SK-N-SH (cell line): ENCODE results near the gene PTGR3. TPM values are rescaled to one million over a fixed set of nuclear protein-coding genes. Genes with fewer than 3 reads are reported as not detected.

Experiments
- CTCF ChIA-PET: fragments of 300-600, 350-600 bp; formaldehyde crosslinking; extraction: SDS; loops from one replicate; lab custom pipeline; 2021; lab: Yijun Ruan, JAX
- POLR2A ChIA-PET: fragments of 350-600 bp; sonication (Branson Sonifier 250); formaldehyde crosslinking; extraction: SDS; loops from one replicate; lab custom pipeline; 2020; ENCODE audit warnings: antibody characterized with exemption, inconsistent platforms; lab: Yijun Ruan, JAX
- DNase-seq: peaks from one replicate; pipeline ENCODE4 v3.0.0; 2012
- H2AFZ ChIP-seq: fragments of 200-600 bp; sonication (generic); 2 replicates; pipeline ENCODE4 v1.8.1; 2016; ENCODE audit warnings: antibody characterized with exemption, mild to moderate bottlenecking, low read depth
- H3F3A ChIP-seq: fragments of 200-600 bp; sonication (generic); replicated peaks from 2 replicates; pipeline ENCODE3; 2016; ENCODE audit warnings: antibody characterized with exemption, mild to moderate bottlenecking; ENCODE audit not compliant: insufficient read depth
- H3K27ac ChIP-seq, 2 experiments: fragments of 200-500 bp in 1 of 2; fragments of 200-600 bp in 1 of 2; sonication (Bioruptor generic) in 1 of 2; sonication (generic), shearing (Covaris generic) in 1 of 2; 2 replicates each; pipeline versions ENCODE4 v1.5.1 to v1.6.1; 2014 to 2016; ENCODE audit warnings: low read depth in 2 of 2, inconsistent platforms in 1 of 2, low read length in 1 of 2, mild to moderate bottlenecking in 1 of 2, mixed read lengths in 1 of 2
- H3K27me3 ChIP-seq: fragments of 200-600 bp; sonication (generic), shearing (Covaris generic); 2 replicates; pipeline ENCODE4 v1.6.1; 2016; ENCODE audit warnings: mixed run types; ENCODE audit not compliant: insufficient read depth
- H3K36me3 ChIP-seq, 2 experiments: fragments of 200-500 bp in 1 of 2; fragments of 200-600 bp in 1 of 2; sonication (Bioruptor generic) in 1 of 2; sonication (generic) in 1 of 2; replicated peaks in 1 of 2; 2 replicates each; pipeline versions ENCODE3 to v1.5.1; 2014 to 2016; ENCODE audit warnings: low read length in 1 of 2, mild to moderate bottlenecking in 1 of 2; ENCODE audit not compliant: insufficient read depth in 2 of 2, control insufficient read depth in 1 of 2
- H3K4me1 ChIP-seq, 2 experiments: fragments of 200-500 bp in 1 of 2; fragments of 200-600 bp in 1 of 2; sonication (Bioruptor generic) in 1 of 2; sonication (generic), shearing (Covaris generic) in 1 of 2; 2 replicates each; pipeline versions ENCODE4 v1.5.1 to v1.6.1; 2014 to 2016; ENCODE audit warnings: low read depth in 1 of 2, low read length in 1 of 2, mixed run types in 1 of 2; ENCODE audit not compliant: insufficient read depth in 2 of 2, control insufficient read depth in 1 of 2
- H3K4me2 ChIP-seq: fragments of 200-600 bp; sonication (generic), shearing (Covaris generic); 2 replicates; pipeline ENCODE4 v1.6.1; 2017; ENCODE audit warnings: mixed run types
- H3K4me3 ChIP-seq, 2 experiments: fragments of 200-500 bp in 1 of 2; fragments of 200-600 bp in 1 of 2; sonication (Bioruptor generic) in 1 of 2; sonication (generic), shearing (Covaris generic) in 1 of 2; 2 replicates each; pipeline versions ENCODE4 v1.5.1 to v1.8.1; 2014 to 2016; ENCODE audit warnings: low read depth in 2 of 2, inconsistent platforms in 1 of 2, low read length in 1 of 2, mild to moderate bottlenecking in 1 of 2, mixed read lengths in 1 of 2, moderate library complexity in 1 of 2
- H3K79me2 ChIP-seq: fragments of 200-600 bp; sonication (generic); 2 replicates; pipeline ENCODE4 v1.8.1; 2017; ENCODE audit warnings: mild to moderate bottlenecking; ENCODE audit not compliant: insufficient read depth
- H3K9ac ChIP-seq: fragments of 200-600 bp; sonication (generic); 2 replicates; pipeline ENCODE4 v1.6.1; 2017; ENCODE audit warnings: mixed run types
- H3K9me2 ChIP-seq: fragments of 200-600 bp; sonication (generic); 2 replicates; pipeline ENCODE4 v1.6.1; 2017; ENCODE audit warnings: mixed run types
- H3K9me3 ChIP-seq: fragments of 200-600 bp; sonication (generic); 2 replicates; pipeline ENCODE4 v1.6.1; 2017; ENCODE audit warnings: mixed run types, mild to moderate bottlenecking, moderate library complexity
- H4K20me1 ChIP-seq: fragments of 200-600 bp; sonication (generic); 2 replicates; pipeline ENCODE4 v1.6.1; 2017; ENCODE audit warnings: mild to moderate bottlenecking, mixed run types; ENCODE audit not compliant: insufficient read depth
- CTCF ChIP-seq: fragments of 200-600 bp; sonication (generic); IDR thresholded peaks from 2 replicates; pipeline ENCODE4 v1.6.1; 2017; ENCODE audit warnings: antibody characterized with exemption, mild to moderate bottlenecking, moderate library complexity
- EP300 ChIP-seq, 2 experiments: IDR thresholded peaks; 2 replicates each; pipeline versions ENCODE4 v1.4.0 to v1.6.1; 2012; ENCODE audit warnings: borderline replicate concordance in 1 of 2, low read depth in 1 of 2, low read length in 1 of 2
- EZH2phosphoT487 ChIP-seq: fragments of 200-600 bp; sonication (generic); IDR thresholded peaks from 2 replicates; pipeline ENCODE4 v1.6.1; 2017; ENCODE audit warnings: low read depth, mixed run types, mild to moderate bottlenecking, antibody characterized with exemption, moderate library complexity, borderline replicate concordance
- FOSL2 ChIP-seq: IDR thresholded peaks from 2 replicates; pipeline ENCODE4 v1.4.0; 2012; ENCODE audit warnings: low read depth, mild to moderate bottlenecking, moderate library complexity, borderline replicate concordance
- GABPA ChIP-seq: IDR thresholded peaks from 2 replicates; pipeline ENCODE4 v1.4.0; 2012; ENCODE audit warnings: low read depth, mild to moderate bottlenecking
- JUND ChIP-seq: IDR thresholded peaks from 2 replicates; pipeline ENCODE4 v1.4.0; 2012
- NRF1 ChIP-seq: IDR thresholded peaks from 2 replicates; pipeline ENCODE4 v1.6.1; 2012; ENCODE audit warnings: low read depth, mild to moderate bottlenecking, low read length
- RXRA ChIP-seq: IDR thresholded peaks from 2 replicates; pipeline ENCODE4 v1.4.0; 2012; ENCODE audit warnings: low read depth, mild to moderate bottlenecking, borderline replicate concordance
- YY1 ChIP-seq: IDR thresholded peaks from 2 replicates; pipeline ENCODE4 v1.4.0; 2012; ENCODE audit warnings: low read depth, mild to moderate bottlenecking
- WGBS: methylation state at CpG from one replicate; pipeline ENCODE4 v1.1.6; 2017; ENCODE audit warnings: low lambda C conversion rate; 5-methylcytosine and 5-hydroxymethylcytosine counted together
- polyA plus RNA-seq, 3 experiments: library from polyadenylated mRNA; depleted of rRNA; stranded (reverse); fragments of >200 nt; gene quantifications; 2 replicates each; pipeline ENCODE4 v1.2.3, GENCODE V29; 2012
- TF ChIP-seq, protein P1 (sequence below): fragments of 150-350 bp; IDR thresholded peaks from 2 replicates; pipeline ENCODE4 v1.6.1; 2016; ENCODE audit warnings: mild to moderate bottlenecking, low read depth, low read length
- TF ChIP-seq, protein P2 (sequence below): IDR thresholded peaks from 2 replicates; pipeline ENCODE4; 2012

Gene PTGR3
- polyA plus RNA-seq, 1 of the 3 experiments (the other 2 are of a cell fraction) = 20.7 TPM

- TF ChIP-seq EZH2phosphoT487 (no peak), JUND (no peak), RXRA (no peak), YY1 (no peak), FOSL2 (no peak)
- TF ChIP-seq, protein P1, sequence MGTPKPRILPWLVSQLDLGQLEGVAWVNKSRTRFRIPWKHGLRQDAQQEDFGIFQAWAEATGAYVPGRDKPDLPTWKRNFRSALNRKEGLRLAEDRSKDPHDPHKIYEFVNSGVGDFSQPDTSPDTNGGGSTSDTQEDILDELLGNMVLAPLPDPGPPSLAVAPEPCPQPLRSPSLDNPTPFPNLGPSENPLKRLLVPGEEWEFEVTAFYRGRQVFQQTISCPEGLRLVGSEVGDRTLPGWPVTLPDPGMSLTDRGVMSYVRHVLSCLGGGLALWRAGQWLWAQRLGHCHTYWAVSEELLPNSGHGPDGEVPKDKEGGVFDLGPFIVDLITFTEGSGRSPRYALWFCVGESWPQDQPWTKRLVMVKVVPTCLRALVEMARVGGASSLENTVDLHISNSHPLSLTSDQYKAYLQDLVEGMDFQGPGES = no peak
Observed at GRCh38 chr18:75249175-75249518, 40.2 kb upstream of the PTGR3 start (continued).

DNA sequence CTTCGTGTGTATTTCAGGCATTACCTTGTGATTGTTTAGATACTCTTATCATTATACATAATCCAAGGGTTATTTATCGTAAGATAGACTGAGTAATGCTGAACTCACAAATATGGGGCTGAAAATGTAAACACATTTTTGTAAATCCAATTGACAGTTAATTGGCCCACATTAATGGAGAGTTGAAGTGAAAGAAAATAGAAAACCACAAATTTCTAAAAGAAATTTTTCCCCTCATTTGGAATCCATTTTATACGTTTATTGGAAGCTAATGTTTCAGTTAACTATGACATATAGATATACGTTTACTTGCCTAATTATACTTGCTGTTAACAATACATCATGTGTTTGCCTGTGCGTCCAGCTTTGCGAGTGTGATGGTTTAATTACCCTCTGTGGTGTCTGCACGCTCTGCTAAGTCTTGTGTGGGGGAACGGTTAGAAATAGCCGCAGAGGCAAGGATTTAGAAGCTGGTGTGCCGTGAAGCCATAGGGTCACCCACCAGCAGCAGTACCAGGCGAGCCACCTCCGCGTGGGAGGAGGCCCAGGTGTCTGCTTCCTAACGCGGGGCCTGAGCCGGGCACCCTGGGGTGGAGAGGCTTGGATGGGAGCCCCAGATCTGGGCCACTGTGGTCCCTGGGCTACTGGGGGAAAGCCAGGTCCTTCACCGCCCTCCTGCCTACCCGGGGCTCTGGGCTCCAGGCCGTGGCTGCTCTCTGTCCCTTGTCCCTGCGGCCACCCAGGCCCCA lies 39.7 kb upstream of the PTGR3 start:
- Histone ChIP-seq H2AFZ (peak overlapping the region; percentile 74; the same call in 1 of the 2 replicates), H3K9ac (0 out of 2 replicates have a peak overlapping the region, but pooled peaks have one; percentile 59), H3K9me3 (no peaks in the 10 kb centered on the region), H3K9me2 (no peaks in the 10 kb centered on the region), H3K4me2 (peak overlapping the region; percentile 74), H3K27ac (peak overlapping the region; percentile 64 to 88; a peak in 3 of 4 replicates), H4K20me1 (no peaks in the 10 kb centered on the region), H3K79me2 (no peaks in the 10 kb centered on the region), H3K4me1 (peaks cover 0 to 56% of the 10 kb centered on the region in 2 experiments; a peak in 2 of 4 replicates), H3K27me3 (no peaks in the 10 kb centered on the region), H3F3A (peaks cover 7% of the 10 kb centered on the region), H3K4me3 (peak overlapping the region; percentile 42 to 56; a peak in 3 of 4 replicates), H3K36me3 (no peaks in the 10 kb centered on the region)
- ChIA-PET CTCF (interaction anchor here (1.6 kb wide), 1 partner anchor 45 kb away, joined by 3 read pairs; no protein-coding TSS in a partner anchor), POLR2A (no interaction called here)
- no peak for DNase-seq
- TF ChIP-seq, protein P1 = no peak
- TF ChIP-seq NRF1 (no peak), EP300 (IDR thresholded peaks at IDR 0.05; ENCODE audit: borderline replicate concordance in 1 of 2, low read depth in 1 of 2, low read length in 1 of 2) (no peak), GABPA (no peak), JUND (no peak), CTCF (no peak)
- TF ChIP-seq, protein P2, sequence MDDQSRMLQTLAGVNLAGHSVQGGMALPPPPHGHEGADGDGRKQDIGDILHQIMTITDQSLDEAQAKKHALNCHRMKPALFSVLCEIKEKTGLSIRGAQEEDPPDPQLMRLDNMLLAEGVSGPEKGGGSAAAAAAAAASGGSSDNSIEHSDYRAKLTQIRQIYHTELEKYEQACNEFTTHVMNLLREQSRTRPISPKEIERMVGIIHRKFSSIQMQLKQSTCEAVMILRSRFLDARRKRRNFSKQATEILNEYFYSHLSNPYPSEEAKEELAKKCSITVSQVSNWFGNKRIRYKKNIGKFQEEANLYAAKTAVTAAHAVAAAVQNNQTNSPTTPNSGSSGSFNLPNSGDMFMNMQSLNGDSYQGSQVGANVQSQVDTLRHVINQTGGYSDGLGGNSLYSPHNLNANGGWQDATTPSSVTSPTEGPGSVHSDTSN = no peak
- 94% methylated on average over 14 of the region's 20 CpGs for WGBS
